Posterior cingulate gyrus (tissue), 11 donors: Measurements from ENCODE around the gene NFE2L3.
"Not testable (repeated sequence)": the region's sequence is repeated elsewhere in the genome, so short reads cannot be mapped to it uniquely, and the experiment has no call there.

Source experiments
- DNase-seq, 10 donors: peaks; one replicate each; pipeline versions ENCODE4 v3.0.0 to v3.0.0-alpha.2; 2020 to 2021; ENCODE audit warnings: mixed read lengths in 3 of 10
- intact Hi-C: fragments of 100-400 bp; cut with DNase I; formaldehyde crosslinking; loops from one replicate; pipeline ENCODE4 v1.15.1; 2023

NFE2L3 gene, protein sequence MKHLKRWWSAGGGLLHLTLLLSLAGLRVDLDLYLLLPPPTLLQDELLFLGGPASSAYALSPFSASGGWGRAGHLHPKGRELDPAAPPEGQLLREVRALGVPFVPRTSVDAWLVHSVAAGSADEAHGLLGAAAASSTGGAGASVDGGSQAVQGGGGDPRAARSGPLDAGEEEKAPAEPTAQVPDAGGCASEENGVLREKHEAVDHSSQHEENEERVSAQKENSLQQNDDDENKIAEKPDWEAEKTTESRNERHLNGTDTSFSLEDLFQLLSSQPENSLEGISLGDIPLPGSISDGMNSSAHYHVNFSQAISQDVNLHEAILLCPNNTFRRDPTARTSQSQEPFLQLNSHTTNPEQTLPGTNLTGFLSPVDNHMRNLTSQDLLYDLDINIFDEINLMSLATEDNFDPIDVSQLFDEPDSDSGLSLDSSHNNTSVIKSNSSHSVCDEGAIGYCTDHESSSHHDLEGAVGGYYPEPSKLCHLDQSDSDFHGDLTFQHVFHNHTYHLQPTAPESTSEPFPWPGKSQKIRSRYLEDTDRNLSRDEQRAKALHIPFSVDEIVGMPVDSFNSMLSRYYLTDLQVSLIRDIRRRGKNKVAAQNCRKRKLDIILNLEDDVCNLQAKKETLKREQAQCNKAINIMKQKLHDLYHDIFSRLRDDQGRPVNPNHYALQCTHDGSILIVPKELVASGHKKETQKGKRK

DNA sequence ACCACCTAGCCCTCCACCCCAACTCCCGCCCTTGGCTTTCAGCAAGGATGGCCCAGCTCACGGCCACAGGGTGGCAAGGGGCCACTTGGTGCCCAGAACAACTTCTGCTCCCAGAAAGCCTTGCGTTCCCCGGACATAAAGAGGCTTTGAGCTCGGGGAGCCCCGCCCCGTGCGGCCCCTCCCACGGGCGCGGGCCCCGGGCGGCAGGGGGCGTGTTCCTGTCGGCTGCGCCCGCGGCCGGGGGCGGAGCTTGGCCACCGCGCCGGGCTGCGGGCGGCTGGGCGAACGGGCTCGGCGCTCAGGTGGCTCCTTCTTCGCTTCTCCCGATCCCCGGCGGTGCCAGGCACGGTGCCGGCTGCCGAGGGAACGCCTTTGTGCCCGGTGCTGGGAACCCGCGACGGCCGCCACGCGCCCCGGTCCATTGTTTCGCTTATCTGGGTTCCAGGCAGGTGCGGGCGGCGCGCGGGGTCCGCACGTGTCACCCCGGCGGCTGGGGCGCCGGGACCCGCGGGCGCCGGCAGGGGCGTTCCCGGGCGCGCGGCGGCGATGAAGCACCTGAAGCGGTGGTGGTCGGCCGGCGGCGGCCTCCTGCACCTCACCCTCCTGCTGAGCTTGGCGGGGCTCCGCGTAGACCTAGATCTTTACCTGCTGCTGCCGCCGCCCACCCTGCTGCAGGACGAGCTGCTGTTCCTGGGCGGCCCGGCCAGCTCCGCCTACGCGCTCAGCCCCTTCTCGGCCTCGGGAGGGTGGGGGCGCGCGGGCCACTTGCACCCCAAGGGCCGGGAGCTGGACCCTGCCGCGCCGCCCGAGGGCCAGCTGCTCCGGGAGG is at the start of gene NFE2L3:
Gene NFE2L3, plus strand, starts transcription at position 246 of the 829 bp plus-strand sequence. Its CDS starts 301 bp downstream, at position 547.
- DNase-seq: peak in 9 of 10 donors; percentile 41 to 96 (median 74)
- intact Hi-C loops: loop anchor here (5.0 kb wide), 1 partner anchor 45 kb away; no protein-coding TSS in a partner anchor

DNA sequence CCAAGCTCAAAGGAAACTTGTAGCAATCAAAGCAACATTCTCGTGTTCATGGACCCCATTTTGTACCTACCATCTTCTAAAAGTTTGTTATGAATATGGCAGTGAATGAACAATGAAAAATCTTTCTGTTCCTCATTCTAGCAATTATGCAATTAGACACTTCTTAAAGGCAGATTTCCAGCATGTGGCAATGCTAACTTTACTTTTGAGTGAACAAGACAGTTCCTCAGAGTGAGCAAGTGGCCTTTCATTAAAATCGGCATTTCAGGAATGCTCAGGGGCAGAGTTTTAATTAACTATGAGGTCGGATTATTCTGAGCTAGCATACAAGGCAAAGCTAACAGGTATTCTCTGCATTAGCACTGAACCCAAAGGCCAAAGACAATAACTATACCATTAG is 48.4 kb upstream of the NFE2L3 start:
- intact Hi-C loops: no loop called here
- no peak for DNase-seq

DNA sequence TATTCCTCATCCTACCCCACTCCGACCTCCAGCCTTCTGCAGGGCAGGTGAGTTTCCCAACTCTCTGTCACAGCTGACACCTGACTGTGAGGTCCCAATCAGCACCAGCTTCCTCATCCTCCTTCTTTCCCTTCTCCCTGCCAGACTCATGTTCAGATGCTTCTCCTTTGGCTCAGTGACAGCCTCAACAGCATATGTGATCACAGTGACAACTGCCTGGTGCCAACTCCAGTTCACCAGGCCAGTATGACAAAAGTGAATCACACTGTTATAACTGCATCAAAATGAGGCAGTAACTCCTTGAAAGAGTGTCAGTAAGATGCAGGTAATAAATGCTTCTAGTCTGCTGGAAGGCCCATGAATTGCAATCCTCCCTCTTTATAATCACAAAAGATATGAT is 46.8 kb upstream of the NFE2L3 start:
- intact Hi-C loops: no loop called here
- no peak for DNase-seq

DNA sequence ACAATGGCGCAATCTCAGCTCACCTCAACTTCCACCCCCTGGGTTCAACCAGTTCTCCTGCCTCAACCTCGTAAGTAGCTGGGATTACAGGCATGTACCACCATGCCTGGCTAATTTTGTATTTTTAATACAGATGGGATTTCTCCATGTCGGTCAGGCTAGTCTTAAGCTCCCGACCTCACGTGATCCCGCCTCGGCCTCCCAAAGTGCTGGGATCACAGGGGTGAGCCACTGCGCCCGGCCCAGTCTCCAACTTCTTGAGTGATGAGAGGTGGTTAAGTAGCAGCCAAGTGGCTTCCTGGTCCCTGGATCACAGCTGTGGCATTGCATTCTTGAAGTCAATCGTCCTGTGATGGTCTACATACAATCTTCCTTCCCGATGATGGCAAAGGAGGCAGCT is 46.1 kb upstream of the NFE2L3 start:
- intact Hi-C loops: no loop called here

DNA sequence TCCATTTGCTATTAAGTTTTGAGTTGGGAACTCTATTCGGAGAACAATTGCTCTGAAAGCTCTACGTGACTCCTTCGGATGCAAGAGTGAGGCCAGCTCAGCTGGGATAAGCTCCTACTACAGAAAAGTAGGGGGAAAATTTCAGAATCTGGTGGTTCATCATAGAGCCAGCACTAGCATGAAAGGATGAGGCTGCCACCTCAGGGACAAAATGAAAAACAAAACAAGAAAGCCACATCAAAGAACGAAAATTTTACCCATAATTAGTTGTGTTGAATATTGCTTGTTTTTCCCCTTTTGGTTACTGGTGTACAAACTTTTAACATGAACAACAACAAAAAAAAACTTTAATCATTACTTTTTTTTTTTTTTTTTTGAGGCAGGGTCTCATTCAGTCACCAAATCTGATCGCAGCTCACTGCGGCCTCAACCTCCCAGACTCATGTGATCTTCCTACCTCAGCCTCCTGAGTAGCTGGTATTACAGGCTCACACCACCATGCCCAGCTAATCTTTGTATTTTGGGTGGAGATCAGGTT is 39.7 kb upstream of the NFE2L3 start:
- no peak for DNase-seq
- intact Hi-C loops: no loop called here

More for the DNA sequence above, 46.1 kb upstream of the NFE2L3 start:
- DNase-seq: no peak

DNA sequence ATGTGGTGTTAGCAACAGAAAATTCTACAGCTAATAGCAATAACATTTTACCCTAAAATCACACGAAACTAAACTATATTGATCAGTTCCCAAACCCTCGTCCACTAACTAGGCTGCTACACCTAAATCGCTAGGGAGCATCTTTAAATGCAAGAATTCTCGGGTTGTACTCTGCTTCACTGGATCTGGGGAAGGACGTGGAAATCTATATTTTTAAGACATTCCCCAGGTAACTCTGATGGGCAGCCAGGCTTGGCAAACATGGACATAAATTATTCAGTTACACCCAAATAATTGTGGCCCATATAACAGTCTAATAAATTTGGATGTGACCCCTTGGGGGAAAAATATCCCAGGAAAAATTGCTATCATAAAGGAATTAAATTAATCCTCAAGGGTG is 36.3 kb upstream of the NFE2L3 start:
- intact Hi-C loops: no loop called here
- DNase-seq: no peak

DNA sequence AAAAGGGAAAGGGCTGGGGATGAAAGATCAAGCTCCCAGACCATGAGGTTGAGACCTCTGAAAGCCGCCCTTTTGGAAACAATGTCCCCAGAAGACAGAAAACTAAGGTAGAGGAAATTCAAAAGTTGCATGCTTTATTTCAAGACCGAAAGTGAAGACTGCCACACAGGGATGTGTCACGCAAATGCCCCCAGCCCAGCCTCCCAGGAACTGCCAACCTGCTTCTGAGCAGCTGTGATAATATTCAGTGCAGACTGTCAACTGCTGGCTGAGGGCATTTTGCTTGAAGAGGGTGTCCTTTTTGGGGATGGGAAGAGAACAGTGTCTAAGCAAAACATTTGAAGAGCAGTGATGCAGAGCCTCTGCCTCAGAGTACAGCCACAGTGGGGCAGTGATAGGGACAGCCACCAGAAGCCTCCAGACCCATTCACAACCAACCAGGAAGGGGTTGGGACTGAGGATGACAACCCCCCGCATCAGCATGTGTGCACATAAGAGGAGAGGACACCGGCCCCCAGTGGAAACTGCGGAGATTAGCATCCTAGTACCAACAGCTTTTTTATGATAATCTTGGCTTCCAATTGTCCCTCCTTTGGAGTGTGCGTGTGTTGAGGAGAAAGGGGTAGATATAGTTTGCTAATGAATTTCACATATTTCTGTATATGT is 34.7 kb upstream of the NFE2L3 start:
- intact Hi-C loops: no loop called here

DNA sequence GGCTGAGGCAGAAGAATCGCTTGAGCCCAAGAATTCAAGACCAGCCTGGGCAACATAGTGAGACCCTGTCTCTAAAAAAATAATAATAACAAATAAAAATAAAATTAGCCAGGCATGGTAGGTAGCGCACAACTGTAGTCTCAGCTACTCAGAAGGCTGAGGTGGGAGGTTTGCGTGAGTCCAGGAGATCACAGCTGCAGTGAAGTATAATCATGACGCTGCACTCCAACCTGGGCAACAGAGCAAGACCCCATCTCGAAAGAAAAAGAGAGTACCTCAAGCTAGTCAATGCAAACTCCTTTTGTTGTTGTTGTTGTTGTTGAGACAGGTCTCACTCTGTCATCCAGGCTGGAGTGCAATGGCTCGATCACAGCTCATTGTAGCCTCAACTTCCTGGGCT is 34.0 kb upstream of the NFE2L3 start:
- intact Hi-C loops: no loop called here
- no peak for DNase-seq

More for the DNA sequence above, 34.7 kb upstream of the NFE2L3 start:
- no peak for DNase-seq

DNA sequence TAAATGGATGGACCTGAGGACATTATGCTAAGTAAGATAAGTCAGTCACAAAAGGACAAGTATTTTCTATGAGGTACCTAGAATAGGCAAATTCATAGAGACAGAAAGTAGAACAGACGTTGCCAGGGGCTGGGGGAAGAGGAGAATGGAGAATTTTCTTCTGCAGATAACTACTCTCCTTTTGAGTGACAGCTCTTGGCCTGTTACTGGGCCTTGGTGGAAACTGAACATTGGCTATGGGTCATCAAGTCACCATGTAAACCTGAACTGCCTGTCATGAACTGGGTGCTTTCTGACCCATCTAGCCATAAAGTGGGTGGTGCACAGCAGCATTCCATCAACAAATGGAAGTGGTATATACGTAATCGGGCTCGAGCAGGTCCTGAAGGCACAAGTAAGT is 29.3 kb upstream of the NFE2L3 start:
- DNase-seq: no peak
- intact Hi-C loops: no loop called here

DNA sequence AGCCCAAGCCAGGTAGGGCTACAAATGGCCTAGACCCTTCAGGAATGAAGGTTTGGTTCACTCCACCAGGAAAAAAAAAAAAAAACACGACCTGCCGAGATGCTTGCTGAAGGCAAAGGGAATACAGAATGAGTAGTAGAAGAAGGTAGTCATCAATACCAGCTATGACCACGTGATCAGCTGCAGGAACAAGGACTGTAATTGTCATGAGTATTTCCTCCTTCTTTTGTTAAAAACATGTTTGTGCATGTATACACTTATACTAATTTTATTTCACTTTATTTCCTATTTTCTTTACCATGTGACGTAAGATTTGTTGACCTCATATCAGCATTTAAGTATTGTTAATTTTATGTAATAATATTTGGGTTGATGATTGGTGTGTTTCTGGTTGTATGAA is 27.2 kb upstream of the NFE2L3 start:
- intact Hi-C loops, DNase-seq: not testable (repeated sequence)

DNA sequence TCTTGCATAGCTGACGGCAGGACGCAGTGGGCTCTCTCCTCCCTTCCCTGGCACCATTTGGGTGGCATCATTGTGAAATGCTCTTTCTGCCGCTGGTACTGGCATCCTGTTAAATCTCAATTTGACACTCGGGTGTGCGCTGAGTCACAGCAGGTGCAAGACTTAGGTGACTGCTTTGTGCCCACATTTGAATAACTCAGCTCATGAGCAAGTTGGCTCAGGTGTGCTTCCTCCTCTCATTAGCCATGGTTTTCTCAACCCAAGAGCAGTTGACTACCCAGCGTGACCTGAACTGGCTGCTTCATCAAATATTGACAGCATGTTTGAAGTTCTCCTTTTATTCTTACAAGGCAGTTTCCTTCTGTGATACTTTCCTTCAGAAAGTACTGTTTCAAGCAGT is 24.6 kb upstream of the NFE2L3 start:
- intact Hi-C loops: no loop called here
- DNase-seq: no peak

DNA sequence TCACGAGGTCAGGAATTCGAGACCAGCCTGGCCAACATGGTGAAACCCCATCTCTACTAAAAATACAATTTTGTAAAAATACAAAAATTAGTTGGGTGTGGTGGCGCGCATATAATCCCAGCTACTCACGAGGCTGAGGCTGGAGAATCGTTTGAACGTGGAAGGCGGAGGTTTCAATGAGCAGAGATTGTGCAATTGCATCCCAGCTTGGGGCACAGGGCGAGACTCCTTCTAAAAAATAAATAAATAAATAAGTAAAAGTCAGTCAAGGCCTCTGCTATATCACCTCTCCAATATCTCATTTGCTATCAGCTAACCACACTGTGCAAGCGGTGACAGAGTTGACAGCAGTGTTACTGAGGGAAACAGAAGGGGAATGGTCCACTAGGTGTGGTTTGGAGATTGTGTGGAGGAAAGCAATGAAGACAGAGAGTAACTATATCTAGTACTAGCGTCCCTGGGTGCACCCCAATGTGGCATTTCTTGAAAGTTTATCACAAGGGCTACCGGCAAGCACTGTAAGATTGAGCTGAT is 20.9 kb upstream of the NFE2L3 start:
- DNase-seq: no peak
- intact Hi-C loops: no loop called here

DNA sequence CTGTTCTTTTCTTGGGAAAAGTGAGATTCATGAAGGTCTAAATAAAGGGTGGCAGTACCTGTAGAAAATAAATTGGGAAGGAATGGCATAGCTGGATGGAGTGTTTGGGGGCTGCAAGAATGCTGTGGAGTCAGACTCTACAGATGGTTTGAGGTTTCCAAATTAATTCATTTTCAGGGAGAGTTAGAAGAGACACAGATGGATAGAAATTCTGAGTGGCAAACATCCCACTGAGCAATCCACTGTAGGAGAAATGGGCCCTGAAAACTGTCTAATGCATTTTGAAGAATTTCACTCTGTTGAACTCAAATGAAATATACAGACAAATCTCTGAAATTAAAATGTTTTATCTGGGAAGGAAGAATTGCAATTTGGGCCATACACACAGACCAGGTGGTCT is 16.9 kb upstream of the NFE2L3 start:
- intact Hi-C loops: no loop called here
- DNase-seq: no peak

DNA sequence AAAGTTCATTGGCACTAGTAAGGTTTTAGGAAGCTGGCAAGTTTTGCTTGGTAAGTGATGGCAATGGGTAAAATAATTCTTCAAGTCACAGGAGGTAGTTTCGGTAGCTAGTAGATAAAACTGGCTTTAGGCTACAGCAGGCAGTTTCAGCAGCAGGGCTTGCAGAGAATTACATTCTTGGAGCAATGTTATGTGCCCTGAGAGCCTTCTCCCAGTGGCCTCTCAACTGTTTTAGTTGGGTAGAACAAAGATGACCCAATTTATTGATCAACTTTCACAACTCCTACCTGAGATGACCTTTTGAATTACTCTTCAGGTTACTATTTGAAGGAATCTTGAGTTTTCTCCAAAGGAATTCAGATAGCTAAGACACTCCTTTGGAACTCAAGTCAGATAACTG is 16.4 kb upstream of the NFE2L3 start:
- intact Hi-C loops: no loop called here
- no peak for DNase-seq

DNA sequence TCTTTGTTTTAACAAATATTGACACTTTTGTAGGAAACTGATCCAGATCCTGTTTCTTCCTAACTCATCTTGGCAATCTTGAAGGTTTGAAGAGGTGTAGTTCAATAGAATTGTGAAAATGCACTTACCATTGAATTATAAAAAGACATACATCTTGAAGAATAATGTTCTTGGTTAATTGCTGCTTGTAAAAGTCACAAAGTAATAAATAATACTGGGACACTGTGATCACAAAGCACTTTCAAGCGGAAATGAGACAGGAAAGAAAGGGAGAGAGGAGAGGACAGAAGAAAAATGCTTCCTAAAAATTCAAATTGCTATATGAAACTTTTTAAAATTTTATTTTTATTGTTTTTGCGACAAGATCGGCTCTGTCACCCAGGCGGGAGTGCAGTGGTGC is 15.2 kb upstream of the NFE2L3 start:
- no peak for DNase-seq
- intact Hi-C loops: no loop called here

DNA sequence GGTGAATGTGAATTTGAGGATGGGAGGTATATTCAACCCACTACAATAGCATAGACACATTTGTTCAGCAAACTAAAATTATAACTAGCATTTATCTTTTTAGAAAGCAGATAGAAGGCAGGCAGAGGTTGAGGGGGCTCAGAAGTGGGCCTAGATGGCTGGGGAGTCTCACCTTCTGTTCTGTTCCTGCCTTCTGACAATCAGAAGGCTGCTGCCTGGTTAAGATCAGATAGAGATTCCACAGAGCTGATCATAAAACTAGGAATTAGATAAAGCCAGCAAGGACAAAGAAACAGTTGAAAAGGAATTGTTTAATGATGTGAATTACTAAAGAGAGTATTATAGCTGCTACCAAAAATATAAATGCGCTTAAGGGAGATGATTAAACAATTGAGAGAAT is 11.6 kb upstream of the NFE2L3 start:
- DNase-seq: no peak
- intact Hi-C loops: no loop called here

DNA sequence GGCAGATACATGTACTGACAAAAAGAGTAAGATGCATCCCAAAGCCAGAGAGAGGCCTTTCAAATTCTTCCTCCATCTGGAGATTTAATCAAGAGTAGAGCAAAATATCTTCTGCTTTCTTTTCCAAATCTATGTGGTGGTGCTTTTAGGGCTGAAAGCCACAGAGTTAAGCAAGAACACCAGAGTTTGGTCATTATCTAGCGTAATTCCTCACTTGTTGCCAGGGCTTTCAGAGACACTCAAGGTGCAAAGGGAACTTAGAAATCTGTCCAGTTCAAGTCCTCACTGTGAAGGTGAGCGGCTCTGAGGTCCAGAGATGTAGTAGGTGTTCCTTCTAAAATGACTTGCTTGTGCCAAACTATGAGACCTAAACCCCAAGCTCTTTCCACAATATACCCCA is 10.9 kb upstream of the NFE2L3 start:
- intact Hi-C loops: no loop called here

DNA sequence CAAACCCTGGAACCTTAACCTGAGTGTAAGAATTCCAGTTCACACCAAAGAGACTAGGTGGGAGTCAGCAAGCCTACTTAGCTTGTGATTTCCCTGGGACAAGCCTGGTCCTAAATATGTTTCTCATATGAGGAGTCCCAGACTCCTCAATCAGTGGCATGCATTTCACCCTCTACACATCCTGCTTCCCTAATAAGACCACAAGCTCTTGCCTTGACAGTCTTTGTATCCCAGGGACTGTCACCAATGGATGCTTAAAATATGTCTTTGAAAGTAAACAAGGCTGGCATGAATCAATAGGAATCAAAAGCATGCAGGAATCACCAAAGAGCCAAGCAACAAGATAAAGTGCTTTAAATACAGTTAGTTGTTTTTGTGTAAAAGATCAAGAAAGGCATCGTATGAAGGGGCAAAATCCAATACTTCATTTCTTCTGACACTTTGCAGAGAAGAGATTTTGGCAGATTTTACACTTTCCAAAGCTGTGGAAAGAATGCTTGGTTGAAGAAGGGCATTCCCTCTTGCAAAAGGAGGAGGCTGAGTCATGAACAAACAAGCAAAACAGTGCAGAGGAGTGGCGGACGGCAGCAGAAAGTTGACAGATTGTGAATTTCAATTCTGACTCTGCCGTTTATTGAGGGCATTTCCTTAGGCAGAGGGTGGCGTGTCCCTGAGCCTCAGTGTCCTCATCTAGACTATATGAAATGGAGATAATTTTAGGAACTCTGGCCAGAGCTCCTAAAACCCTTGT is 8.5 kb upstream of the NFE2L3 start:
- intact Hi-C loops: no loop called here
- no peak for DNase-seq

More for the DNA sequence above, 10.9 kb upstream of the NFE2L3 start:
- DNase-seq: no peak
